Karpas-422 (cell line): ENCODE data around the gene HNRNPR. TPM values are rescaled to one million over a fixed set of nuclear protein-coding genes. Genes with fewer than 3 reads are reported as not detected.

Experiments used
- DNase-seq: peaks from one replicate; pipeline ENCODE4 v3.0.0-alpha.2; 2015
- H2AFZ ChIP-seq: fragments of 200-600 bp; sonication (generic); 2 replicates; pipeline ENCODE4 v1.6.1; 2014; ENCODE audit warnings: antibody characterized with exemption, low read length, mixed read lengths
- H3K27ac ChIP-seq: fragments of 200-600 bp; sonication (generic); 2 replicates; pipeline ENCODE4 v1.5.1; 2014; ENCODE audit warnings: mild to moderate bottlenecking, low read length, moderate library complexity
- H3K27me3 ChIP-seq: fragments of 200-600 bp; sonication (generic); 2 replicates; pipeline ENCODE4 v1.6.1; 2014; ENCODE audit warnings: low read length, mixed read lengths
- H3K36me3 ChIP-seq: fragments of 200-600 bp; sonication (generic); 2 replicates; pipeline ENCODE4 v1.6.1; 2014; ENCODE audit warnings: low read length, mixed read lengths; ENCODE audit not compliant: insufficient read depth
- H3K4me1 ChIP-seq: fragments of 200-600 bp; sonication (generic); 2 replicates; pipeline ENCODE4 v1.6.1; 2014; ENCODE audit warnings: mild to moderate bottlenecking, low read length, mixed read lengths
- H3K4me2 ChIP-seq: fragments of 200-600 bp; sonication (generic); 2 replicates; pipeline ENCODE4 v1.6.1; 2014; ENCODE audit warnings: low read length, low read depth, mild to moderate bottlenecking; ENCODE audit not compliant: poor library complexity, severe bottlenecking
- H3K4me3 ChIP-seq: fragments of 200-600 bp; sonication (generic); 2 replicates; pipeline ENCODE4 v1.5.1; 2014; ENCODE audit warnings: mild to moderate bottlenecking, antibody characterized with exemption, low read length, mixed read lengths
- H3K79me2 ChIP-seq: fragments of 200-600 bp; sonication (generic); 2 replicates; pipeline ENCODE4 v1.6.1; 2014; ENCODE audit warnings: mild to moderate bottlenecking, low read length, mixed read lengths
- H3K9ac ChIP-seq: fragments of 200-600 bp; sonication (generic); 2 replicates; pipeline ENCODE4 v1.6.0; 2014; ENCODE audit warnings: low read length
- H3K9me2 ChIP-seq: fragments of 200-600 bp; sonication (generic), shearing (Covaris generic); replicated peaks from 2 replicates; pipeline ENCODE4 v1.6.0; 2014; ENCODE audit warnings: mild to moderate bottlenecking, low read length, moderate library complexity; ENCODE audit not compliant: insufficient read depth
- H3K9me3 ChIP-seq: fragments of 300-700, 200-600 bp; sonication (generic); 2 replicates; pipeline ENCODE4 v1.6.1; 2014; ENCODE audit warnings: low read length, mixed read lengths
- H4K20me1 ChIP-seq: fragments of 200-600 bp; sonication (generic); 2 replicates; pipeline ENCODE4 v1.6.1; 2014; ENCODE audit warnings: mild to moderate bottlenecking, antibody characterized with exemption, low read length, low read depth; ENCODE audit not compliant: insufficient read depth
- total RNA-seq: library from RNA; depleted of rRNA; stranded (reverse); fragments of >200 nt; shearing (Covaris generic); gene quantifications from 2 replicates; pipeline ENCODE4 v1.2.3, GENCODE V29; 2014; ENCODE audit warnings: low replicate concordance

HNRNPR gene
- total RNA-seq, 1 experiment from 2014 or later, result 120 TPM

DNA sequence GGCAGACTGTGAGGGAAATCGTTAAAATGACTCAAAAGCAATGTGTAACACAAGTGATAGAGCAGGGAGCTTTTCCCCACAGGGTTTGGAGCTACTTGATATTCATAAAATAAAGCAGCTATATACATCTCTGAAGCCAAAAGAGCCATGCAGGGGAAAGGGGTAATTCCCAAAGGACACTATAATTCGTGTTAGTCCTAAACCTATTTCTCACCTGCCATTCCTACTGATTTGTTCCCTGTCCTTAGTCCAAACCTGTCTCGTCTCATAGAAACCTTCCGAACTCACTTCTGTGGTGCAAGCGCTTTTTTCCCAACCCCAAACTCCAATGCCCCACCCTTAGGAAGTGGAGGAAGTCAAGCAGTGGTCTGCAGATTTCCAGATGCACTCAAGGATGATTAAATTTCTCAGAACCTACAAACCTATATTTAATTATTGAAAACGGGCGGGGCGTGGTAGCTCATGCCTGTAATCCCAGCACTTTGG is 946 bp upstream of the HNRNPR start:
- Histone ChIP-seq H3K9me3 (no peaks in the 10 kb centered on the region), H3K27ac (peak overlapping the region; percentile 73), H3K9me2 (no peaks in the 10 kb centered on the region), H4K20me1 (peaks cover 36% of the 10 kb centered on the region), H3K4me3 (peak overlapping the region; percentile 84), H3K36me3 (peaks cover 5% of the 10 kb centered on the region; the same call in 1 of the 2 replicates), H3K79me2 (peaks cover 40% of the 10 kb centered on the region), H3K9ac (peak overlapping the region; percentile 96), H2AFZ (peak overlapping the region; percentile 98), H3K27me3 (no peaks in the 10 kb centered on the region), H3K4me1 (peaks cover 36% of the 10 kb centered on the region), H3K4me2 (peak overlapping the region; percentile 95)
- no peak for DNase-seq

DNA sequence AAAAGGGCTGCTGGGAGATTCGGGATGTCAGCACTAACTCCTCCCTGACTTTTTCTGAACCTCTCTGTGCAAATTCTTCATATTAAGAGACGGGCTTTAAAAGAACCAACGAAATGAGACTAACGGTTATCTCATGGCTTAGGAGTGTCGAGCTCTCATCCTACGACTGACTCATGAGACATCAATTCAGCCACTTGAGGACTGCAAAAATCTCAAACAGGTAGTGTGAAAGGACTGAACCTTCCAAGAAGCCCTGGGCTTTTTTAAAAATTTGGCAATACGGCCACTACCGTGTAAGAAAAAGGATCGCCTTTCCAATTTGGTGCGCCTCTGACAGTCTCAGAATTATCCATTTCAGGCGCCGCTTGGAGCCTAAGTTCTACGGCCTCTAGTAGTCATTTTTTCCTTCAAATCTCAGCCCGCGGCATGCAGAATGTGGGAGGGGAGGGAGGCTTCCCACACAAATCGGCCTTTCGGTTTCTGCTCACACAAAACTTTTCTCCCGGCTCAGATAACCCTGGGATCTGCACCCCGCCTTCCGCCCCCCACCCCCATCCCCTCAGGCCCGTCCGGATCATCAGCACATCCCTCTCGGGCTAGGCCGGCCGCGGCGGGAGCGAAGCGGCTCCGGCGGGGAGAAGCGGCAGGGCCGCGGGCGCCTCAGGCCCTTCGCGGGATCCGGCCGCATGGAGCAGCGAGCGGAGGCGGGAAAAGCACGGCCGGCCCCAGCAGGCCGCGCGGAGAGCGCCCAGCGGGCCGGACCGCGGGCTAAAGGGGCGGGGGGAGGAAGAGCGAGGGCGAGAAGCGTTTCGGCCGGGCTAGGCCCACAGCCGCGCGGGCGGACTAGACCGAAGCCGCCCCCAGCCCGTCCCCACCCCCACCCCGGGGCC is 618 bp downstream of the HNRNPR start:
- no peaks in the 10 kb centered on the region for H3K27me3 ChIP-seq
- H3K4me2 ChIP-seq, result peak overlapping the region; percentile 92
- peaks cover 20% of the 10 kb centered on the region for H3K36me3 ChIP-seq
- no peaks in the 10 kb centered on the region for H3K9me3 ChIP-seq
- peaks cover 41% of the 10 kb centered on the region for H3K4me1 ChIP-seq
- no peaks in the 10 kb centered on the region for H3K9me2 ChIP-seq
- peak overlapping the region; percentile 78 for H3K27ac ChIP-seq
- H2AFZ ChIP-seq, result no peak overlapping the region
- H3K4me3 ChIP-seq, result peak overlapping the region; percentile 84
- peak; percentile 78 for DNase-seq
- H3K79me2 ChIP-seq, result peaks cover 56% of the 10 kb centered on the region
- H3K9ac ChIP-seq, result peak overlapping the region; percentile 96
- peaks cover 51% of the 10 kb centered on the region for H4K20me1 ChIP-seq

DNA sequence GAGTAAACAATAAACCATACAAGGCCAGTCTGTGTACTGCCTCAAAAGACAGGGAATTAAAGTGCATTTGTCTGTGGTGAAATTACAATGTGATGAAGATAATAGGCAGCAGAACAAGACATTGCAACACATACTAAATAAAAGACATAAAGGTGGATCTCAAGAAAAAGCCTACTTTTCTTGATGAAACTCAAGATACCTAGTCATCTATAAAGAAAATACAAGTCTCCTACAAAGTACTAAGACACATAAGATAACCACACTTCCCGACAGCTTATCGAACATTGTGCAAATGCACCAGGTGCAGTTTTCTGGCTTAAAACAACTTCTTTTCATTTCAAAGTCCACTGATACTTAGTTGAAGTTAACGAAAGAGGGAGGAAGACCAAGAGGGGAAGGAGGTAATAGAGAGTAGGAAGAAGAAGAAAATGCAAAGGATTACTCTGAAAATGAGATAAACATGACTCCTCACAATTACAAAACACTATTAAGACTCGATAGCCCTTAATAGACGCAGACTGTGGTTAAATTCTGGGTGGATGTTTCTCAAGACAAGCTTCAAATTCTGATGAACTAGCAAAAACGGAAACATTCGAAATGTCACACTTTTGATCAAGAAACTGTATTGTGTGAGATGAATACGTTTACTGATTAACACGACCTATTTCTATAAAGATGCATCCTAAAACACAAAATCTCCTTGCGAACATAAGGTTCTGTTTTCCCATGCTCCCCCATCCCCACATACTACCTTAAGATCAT is 2.0 kb downstream of the HNRNPR start:
- Histone ChIP-seq H3K36me3 (peaks cover 32% of the 10 kb centered on the region), H3K4me3 (peak overlapping the region; percentile 84), H3K79me2 (peaks cover 69% of the 10 kb centered on the region), H3K27ac (peak overlapping the region; percentile 78), H3K9me3 (no peaks in the 10 kb centered on the region), H3K9ac (peak overlapping the region; percentile 96), H4K20me1 (peaks cover 63% of the 10 kb centered on the region), H3K9me2 (no peaks in the 10 kb centered on the region), H3K4me2 (peak overlapping the region; percentile 92), H3K27me3 (no peaks in the 10 kb centered on the region), H2AFZ (no peak overlapping the region), H3K4me1 (peaks cover 41% of the 10 kb centered on the region)
- DNase-seq, result no peak

- 0 out of 2 replicates have a peak overlapping the region, but pooled peaks have one; percentile 1 for H3K27ac ChIP-seq
- no peak overlapping the region for H2AFZ ChIP-seq
- peaks cover 35% of the 10 kb centered on the region for H3K4me1 ChIP-seq
- H3K36me3 ChIP-seq, result peaks cover 44% of the 10 kb centered on the region
- no peaks in the 10 kb centered on the region for H3K9me3 ChIP-seq
- DNase-seq, result no peak
- H3K4me3 ChIP-seq, result no peak overlapping the region
- no peak overlapping the region for H3K9ac ChIP-seq
- peak overlapping the region; percentile 92 for H3K4me2 ChIP-seq
- peaks cover 85% of the 10 kb centered on the region for H3K79me2 ChIP-seq
- no peaks in the 10 kb centered on the region for H3K27me3 ChIP-seq
- no peaks in the 10 kb centered on the region for H3K9me2 ChIP-seq
- peaks cover 68% of the 10 kb centered on the region for H4K20me1 ChIP-seq
These were observed 4.5 kb downstream of the HNRNPR start for GRCh38 chr1:23339632-23340031.

- Histone ChIP-seq H3K27me3 (no peaks in the 10 kb centered on the region), H4K20me1 (peaks cover 69% of the 10 kb centered on the region), H2AFZ (no peak overlapping the region), H3K9ac (no peak overlapping the region), H3K4me2 (no peak overlapping the region), H3K9me3 (no peaks in the 10 kb centered on the region), H3K79me2 (peaks cover 88% of the 10 kb centered on the region), H3K9me2 (no peaks in the 10 kb centered on the region), H3K36me3 (peaks cover 54% of the 10 kb centered on the region), H3K4me1 (peaks cover 34% of the 10 kb centered on the region), H3K4me3 (no peak overlapping the region), H3K27ac (no peak overlapping the region)
- no peak for DNase-seq
These were observed 6.2 kb downstream of the HNRNPR start for GRCh38 chr1:23337869-23338268.

GRCh38 chr1:23331713-23332112 is 12.4 kb downstream of the HNRNPR start:
- no peak overlapping the region for H2AFZ ChIP-seq
- H3K4me1 ChIP-seq, result no peaks in the 10 kb centered on the region
- H3K4me3 ChIP-seq, result no peak overlapping the region
- H3K9ac ChIP-seq, result no peak overlapping the region
- H3K27me3 ChIP-seq, result no peaks in the 10 kb centered on the region
- no peaks in the 10 kb centered on the region for H3K9me2 ChIP-seq
- no peak overlapping the region for H3K4me2 ChIP-seq
- H3K79me2 ChIP-seq, result peaks cover 83% of the 10 kb centered on the region
- H3K36me3 ChIP-seq, result peaks cover 60% of the 10 kb centered on the region
- H3K27ac ChIP-seq, result no peak overlapping the region
- DNase-seq, result no peak
- peaks cover 34% of the 10 kb centered on the region for H4K20me1 ChIP-seq
- H3K9me3 ChIP-seq, result no peaks in the 10 kb centered on the region

DNA sequence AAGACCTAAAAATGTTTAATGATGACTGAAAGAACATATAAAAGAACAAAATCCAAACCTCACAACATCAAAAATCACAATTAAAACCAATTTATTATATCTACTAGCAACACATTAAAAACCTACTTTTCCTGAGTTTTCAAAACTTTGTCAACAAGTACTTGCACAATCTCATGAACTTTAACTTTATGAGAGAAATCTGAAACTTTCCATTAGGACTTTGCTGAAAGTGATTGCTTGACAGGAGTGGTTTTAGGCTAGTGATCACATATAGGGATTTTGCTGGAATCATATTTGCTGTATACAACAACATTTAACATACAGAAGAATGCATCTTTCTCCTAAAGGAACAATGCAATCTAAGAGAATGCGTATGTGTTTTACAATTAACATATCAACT is 13.2 kb downstream of the HNRNPR start:
- no peak overlapping the region for H3K4me3 ChIP-seq
- H3K79me2 ChIP-seq, result peaks cover 89% of the 10 kb centered on the region
- H3K9me2 ChIP-seq, result no peaks in the 10 kb centered on the region
- no peaks in the 10 kb centered on the region for H3K4me1 ChIP-seq
- no peak overlapping the region for H3K4me2 ChIP-seq
- no peak overlapping the region for H3K9ac ChIP-seq
- H3K27ac ChIP-seq, result no peak overlapping the region
- DNase-seq, result no peak
- no peak overlapping the region for H2AFZ ChIP-seq
- no peaks in the 10 kb centered on the region for H3K9me3 ChIP-seq
- peaks cover 63% of the 10 kb centered on the region for H3K36me3 ChIP-seq
- H4K20me1 ChIP-seq, result peaks cover 35% of the 10 kb centered on the region
- H3K27me3 ChIP-seq, result no peaks in the 10 kb centered on the region

- H3K27ac ChIP-seq, result no peak overlapping the region
- H3K27me3 ChIP-seq, result no peaks in the 10 kb centered on the region
- peaks cover 71% of the 10 kb centered on the region for H3K36me3 ChIP-seq
- H3K4me3 ChIP-seq, result no peak overlapping the region
- no peak overlapping the region for H3K4me2 ChIP-seq
- H3K79me2 ChIP-seq, result peaks cover 83% of the 10 kb centered on the region
- H3K9me3 ChIP-seq, result no peaks in the 10 kb centered on the region
- no peak overlapping the region for H3K9ac ChIP-seq
- H3K4me1 ChIP-seq, result no peaks in the 10 kb centered on the region
- no peak overlapping the region for H2AFZ ChIP-seq
- H3K9me2 ChIP-seq, result no peaks in the 10 kb centered on the region
- peaks cover 36% of the 10 kb centered on the region for H4K20me1 ChIP-seq
- no peak for DNase-seq
These were observed 18.7 kb downstream of the HNRNPR start for GRCh38 chr1:23325393-23325792.
